Measurements from ENCODE around the gene FMO3. TPM values are rescaled to one million over a fixed set of nuclear protein-coding genes. Genes with fewer than 3 reads are reported as not detected.

Gene FMO3
- total and polyA plus RNA-seq, 2 of the 4 experiments (the other 2 are of a cell fraction), result under 0.01 to 0.10 TPM

DNA sequence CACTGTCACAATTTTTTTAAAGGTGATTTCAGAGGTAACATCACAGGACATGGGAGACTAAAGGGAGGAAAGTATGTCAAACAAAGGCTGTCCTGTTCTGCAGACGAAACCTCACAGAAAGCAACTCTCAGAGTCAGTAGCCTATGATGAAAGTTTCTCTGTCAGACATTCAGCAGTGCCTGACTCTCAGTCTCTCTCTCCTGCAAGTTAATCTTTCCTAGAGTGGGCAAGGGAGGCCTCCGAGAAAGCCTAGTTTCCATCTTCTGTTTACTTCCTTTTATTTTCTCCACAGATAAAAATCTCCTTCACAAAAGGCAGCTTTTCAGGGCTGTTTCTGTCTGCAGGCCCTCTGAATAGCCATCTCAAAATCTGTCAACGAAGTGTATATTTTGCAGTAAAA, 69.5 kb downstream of the FMO3 start:
- H3K9me3 ChIP-seq (ENCODE audit: control insufficient read depth, insufficient read depth, low read length), result no peaks in the 10 kb centered on the region; the same call in 1 of the 2 replicates
- H3K4me3 ChIP-seq (ENCODE audit: insufficient read depth, low read depth, low read length), result no peak overlapping the region
- H3K23ac ChIP-seq (ENCODE audit: low read depth, low read length), result 0 out of 2 replicates have a peak overlapping the region, but pooled peaks have one; percentile 23
- no peak overlapping the region for H2AFZ ChIP-seq (replicated peaks; ENCODE audit: low read length, poor library complexity)
- TF ChIP-seq, protein P1, sequence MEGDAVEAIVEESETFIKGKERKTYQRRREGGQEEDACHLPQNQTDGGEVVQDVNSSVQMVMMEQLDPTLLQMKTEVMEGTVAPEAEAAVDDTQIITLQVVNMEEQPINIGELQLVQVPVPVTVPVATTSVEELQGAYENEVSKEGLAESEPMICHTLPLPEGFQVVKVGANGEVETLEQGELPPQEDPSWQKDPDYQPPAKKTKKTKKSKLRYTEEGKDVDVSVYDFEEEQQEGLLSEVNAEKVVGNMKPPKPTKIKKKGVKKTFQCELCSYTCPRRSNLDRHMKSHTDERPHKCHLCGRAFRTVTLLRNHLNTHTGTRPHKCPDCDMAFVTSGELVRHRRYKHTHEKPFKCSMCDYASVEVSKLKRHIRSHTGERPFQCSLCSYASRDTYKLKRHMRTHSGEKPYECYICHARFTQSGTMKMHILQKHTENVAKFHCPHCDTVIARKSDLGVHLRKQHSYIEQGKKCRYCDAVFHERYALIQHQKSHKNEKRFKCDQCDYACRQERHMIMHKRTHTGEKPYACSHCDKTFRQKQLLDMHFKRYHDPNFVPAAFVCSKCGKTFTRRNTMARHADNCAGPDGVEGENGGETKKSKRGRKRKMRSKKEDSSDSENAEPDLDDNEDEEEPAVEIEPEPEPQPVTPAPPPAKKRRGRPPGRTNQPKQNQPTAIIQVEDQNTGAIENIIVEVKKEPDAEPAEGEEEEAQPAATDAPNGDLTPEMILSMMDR (conservative IDR thresholded peaks at IDR 0.05; ENCODE audit: low read depth, low read length), result no peak
- TF ChIP-seq CEBPB (IDR thresholded peaks at IDR 0.05; ENCODE audit: low read depth, low read length) (no peak), POLR2A (IDR thresholded peaks at IDR 0.05; ENCODE audit: low read depth, low read length) (no peak)
- TF ChIP-seq, protein P2, sequence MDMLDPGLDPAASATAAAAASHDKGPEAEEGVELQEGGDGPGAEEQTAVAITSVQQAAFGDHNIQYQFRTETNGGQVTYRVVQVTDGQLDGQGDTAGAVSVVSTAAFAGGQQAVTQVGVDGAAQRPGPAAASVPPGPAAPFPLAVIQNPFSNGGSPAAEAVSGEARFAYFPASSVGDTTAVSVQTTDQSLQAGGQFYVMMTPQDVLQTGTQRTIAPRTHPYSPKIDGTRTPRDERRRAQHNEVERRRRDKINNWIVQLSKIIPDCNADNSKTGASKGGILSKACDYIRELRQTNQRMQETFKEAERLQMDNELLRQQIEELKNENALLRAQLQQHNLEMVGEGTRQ (IDR thresholded peaks at IDR 0.05; ENCODE audit: low read depth, low read length), result no peak
- no peaks in the 10 kb centered on the region for H4K20me1 ChIP-seq (ENCODE audit: insufficient read depth, low read length)
- intact Hi-C loops (cut with micrococcal nuclease) (no loop called here), dilution Hi-C loops (cut with HindIII; ENCODE audit: low sequenced_read_pairs, unreplicated experiment) (no loop called here), in situ Hi-C loops (cut with MboI; ENCODE audit: low sequenced_read_pairs) (no loop called here)
- POLR2A ChIA-PET (ENCODE audit: unreplicated experiment), result no interaction called here
- no peak overlapping the region for H4K91ac ChIP-seq (ENCODE audit: insufficient read depth, low read depth, low read length)
- H2BK15ac ChIP-seq (ENCODE audit: low read depth, low read length), result no peak overlapping the region
- H3K14ac ChIP-seq (replicated peaks; ENCODE audit: low read depth, low read length), result no peak overlapping the region
- CTCF ChIA-PET, result interaction anchor here (1.0 kb wide), 1 partner anchor 10 kb away, joined by 4 read pairs; no protein-coding TSS in a partner anchor
- H3K9me1 ChIP-seq (ENCODE audit: insufficient read depth, low read length), result no peaks in the 10 kb centered on the region
- no peaks in the 10 kb centered on the region for H3K79me1 ChIP-seq (ENCODE audit: low read depth in 1 of 2, low read length in 2 of 2)
- H3K18ac ChIP-seq (ENCODE audit: low read depth, low read length), result peak overlapping the region; percentile 81
- 67% methylated on average over 1 of the region's 3 CpGs; no CpG with 5 or more reads in 1 of the 2 experiments for WGBS, 2 experiments (ENCODE audit: extremely low coverage in 2 of 2, insufficient read length in 1 of 2)
- H2BK20ac ChIP-seq (ENCODE audit: low read depth, low read length), result no peak overlapping the region
- H4K8ac ChIP-seq (ENCODE audit: low read depth in 2 of 2, low read length in 2 of 2), result peak overlapping the region in 1 of 2 experiments; percentile 63; a peak in 2 of 4 replicates
- H3K56ac ChIP-seq (ENCODE audit: extremely low read depth, insufficient read depth, low read length), result no peak overlapping the region
- H2BK5ac ChIP-seq (ENCODE audit: low read depth, low read length, poor library complexity, severe bottlenecking), result peak overlapping the region; percentile 46
- peak overlapping the region; percentile 100; the same call in 1 of the 2 replicates for H3K27ac ChIP-seq (ENCODE audit: insufficient read depth, low read length)
- no peak overlapping the region for H2AK5ac ChIP-seq (ENCODE audit: low read depth, low read length)
- H3K4ac ChIP-seq (ENCODE audit: low read depth, low read length), result 0 out of 2 replicates have a peak overlapping the region, but pooled peaks have one; percentile 20
- peak overlapping the region; percentile 12; the same call in 1 of the 2 replicates for H3K4me2 ChIP-seq (ENCODE audit: low read depth, low read length)
- ATAC-seq (ENCODE audit: low read depth) (peak; percentile 82), DNase-seq (no peak)
- H3K4me1 ChIP-seq (ENCODE audit: control insufficient read depth, insufficient read depth, low read length), result peaks cover 8% of the 10 kb centered on the region; the same call in 1 of the 2 replicates
- no TSS peak for BruUV-seq (replicated peaks)
- no peaks in the 10 kb centered on the region for H3K36me3 ChIP-seq (ENCODE audit: control insufficient read depth, insufficient read depth, low read length)
- H2BK120ac ChIP-seq (ENCODE audit: low read depth, low read length), result no peak overlapping the region
- H3K9ac ChIP-seq (ENCODE audit: low read depth, low read length), result peak overlapping the region; percentile 52
- peak overlapping the region; percentile 89 for H4K5ac ChIP-seq (ENCODE audit: low read depth, low read length)
- H2AK9ac ChIP-seq (replicated peaks; ENCODE audit: low read depth, low read length, poor library complexity), result no peak overlapping the region
- no peaks in the 10 kb centered on the region for H3K27me3 ChIP-seq (ENCODE audit: control insufficient read depth, insufficient read depth, low read length)
